A549 (cell line): Measurements from ENCODE around the gene FBXW12. TPM values are rescaled to one million over a fixed set of nuclear protein-coding genes. Genes with fewer than 3 reads are reported as not detected.

Experiments
- ATAC-seq, 2 experiments: fragments of 200-7000 bp in 1 of 2; fragments of >200 bp in 1 of 2; cut with Nextera tagmentation in 1 of 2; cut with Tn5 transposase in 1 of 2; 3 replicates each; pipeline versions ENCODE4 v1.8.0 to v1.9.1; 2018 to 2020; ENCODE audit warnings: mild to moderate bottlenecking in 1 of 2, moderate library complexity in 1 of 2
- CTCF ChIA-PET: fragments of 300-600 bp; sonication (Branson Sonifier 250); formaldehyde crosslinking; extraction: SDS; loops from one replicate; lab custom pipeline; 2021; ENCODE audit warnings: antibody characterized with exemption, inconsistent platforms; lab: Yijun Ruan, JAX
- POLR2A ChIA-PET: fragments of 350-600 bp; formaldehyde crosslinking; extraction: SDS; loops from one replicate; lab custom pipeline; 2021; ENCODE audit warnings: antibody characterized with exemption, inconsistent platforms; lab: Yijun Ruan, JAX
- DNase-seq, 2 experiments: peaks; one replicate each; pipeline versions ENCODE4 v3.0.0 to v3.0.0-alpha.2; 2011 to 2016; ENCODE audit warnings: low read depth in 1 of 2, low spot score in 1 of 2
- FAIRE-seq: peaks from 2 replicates; lab custom pipeline; 2011; peaks lifted over from hg19 to GRCh38; lab: Jason Lieb, UNC
- H3K27ac ChIP-seq, 2 experiments: fragments of >200 bp; sonication (Bioruptor Twin); formaldehyde crosslinking; 3 replicates each; pipeline ENCODE4 v1.5.1; 2016 to 2017
- H3K4me1 ChIP-seq: fragments of >200 bp; sonication (Bioruptor Twin); formaldehyde crosslinking; 3 replicates; pipeline ENCODE4 v1.6.1; 2016
- H3K4me2 ChIP-seq: fragments of >200 bp; sonication (Bioruptor Twin); formaldehyde crosslinking; 3 replicates; pipeline ENCODE4 v1.6.1; 2016
- H3K4me3 ChIP-seq: fragments of >200 bp; sonication (Bioruptor Twin); formaldehyde crosslinking; 3 replicates; pipeline ENCODE4 v1.5.1; 2016
- H3K9me3 ChIP-seq: fragments of >200 bp; sonication (Bioruptor Twin); formaldehyde crosslinking; 3 replicates; pipeline ENCODE4 v1.6.1; 2016
- BHLHE40 ChIP-seq: IDR thresholded peaks from 2 replicates; pipeline ENCODE4 v1.6.1; 2012; ENCODE audit warnings: low read depth, low read length, inconsistent platforms
- CBX8 ChIP-seq: fragments of 200-600 bp; sonication (generic); IDR thresholded peaks from 2 replicates; pipeline ENCODE4 v1.6.1; 2016
- CHD2 ChIP-seq: fragments of 150-350 bp; IDR thresholded peaks from 2 replicates; pipeline ENCODE4 v1.6.1; 2014; ENCODE audit warnings: low read length; ENCODE audit not compliant: partially characterized antibody
- CHD4 ChIP-seq: fragments of 200-600 bp; sonication (generic); IDR thresholded peaks from 2 replicates; pipeline ENCODE4 v1.6.1; 2016; ENCODE audit warnings: antibody characterized with exemption, mild to moderate bottlenecking, borderline replicate concordance
- CTCF ChIP-seq: fragments of >200 bp; sonication (Bioruptor Twin); formaldehyde crosslinking; IDR thresholded peaks from 3 replicates; pipeline ENCODE4 v1.5.1; 2016
- EHF ChIP-seq: fragments of 250-450 bp; sonication (Bioruptor Pico); IDR thresholded peaks from 2 replicates; pipeline ENCODE4 v1.5.0; 2020; ENCODE audit warnings: mild to moderate bottlenecking
- ELK1 ChIP-seq: fragments of 150-350 bp; IDR thresholded peaks from 2 replicates; pipeline ENCODE4 v1.6.1; 2014; ENCODE audit warnings: low read depth, mild to moderate bottlenecking, low read length
- EP300 ChIP-seq, 2 experiments: fragments of >200 bp; sonication (Bioruptor Twin); formaldehyde crosslinking; IDR thresholded peaks; 2 replicates in 1 of 2; 3 replicates in 1 of 2; pipeline ENCODE4 v1.6.1; 2016 to 2017
- ESRRA ChIP-seq: fragments of 150-350 bp; IDR thresholded peaks from 2 replicates; pipeline ENCODE4 v1.6.1; 2014; ENCODE audit warnings: mild to moderate bottlenecking, low read length, borderline replicate concordance
- FOXS1 ChIP-seq: fragments of 250-450 bp; sonication (Bioruptor Pico); IDR thresholded peaks from 2 replicates; pipeline ENCODE4 v1.5.0; 2020; ENCODE audit warnings: mild to moderate bottlenecking, moderate library complexity
- GATA3 ChIP-seq: IDR thresholded peaks from 2 replicates; pipeline ENCODE4 v1.6.1; 2012; ENCODE audit warnings: borderline replicate concordance
- HDAC2 ChIP-seq: fragments of 200-600 bp; sonication (generic); IDR thresholded peaks from 2 replicates; pipeline ENCODE4 v1.6.1; 2016
- HOXA7 ChIP-seq: fragments of 250-450 bp; sonication (Bioruptor Pico); IDR thresholded peaks from 2 replicates; pipeline ENCODE4 v1.5.0; 2020; ENCODE audit warnings: mild to moderate bottlenecking, moderate library complexity
- HOXB5 ChIP-seq: fragments of 250-450 bp; sonication (Bioruptor Pico); IDR thresholded peaks from 2 replicates; pipeline ENCODE4 v1.5.0; 2020; ENCODE audit warnings: mild to moderate bottlenecking, moderate library complexity
- KDM5A ChIP-seq: fragments of 200-600 bp; sonication (generic); IDR thresholded peaks from 2 replicates; pipeline ENCODE4 v1.6.1; 2016; ENCODE audit warnings: antibody characterized with exemption, mild to moderate bottlenecking
- MAFK ChIP-seq: fragments of 450-650 bp; IDR thresholded peaks from 2 replicates; pipeline ENCODE4 v1.6.1; 2014; ENCODE audit not compliant: partially characterized antibody
- MAZ ChIP-seq: fragments of 150-350 bp; IDR thresholded peaks from 2 replicates; pipeline ENCODE4 v1.6.1; 2014; ENCODE audit warnings: antibody characterized with exemption, low read depth, low read length, borderline replicate concordance
- MYC ChIP-seq: IDR thresholded peaks from 2 replicates; pipeline ENCODE4 v1.6.1; 2012; ENCODE audit warnings: mild to moderate bottlenecking, inconsistent platforms, low read length, improper control_type of control experiment, borderline replicate concordance
- NFE2L2 ChIP-seq: fragments of 150-350 bp; conservative IDR thresholded peaks from 2 replicates; pipeline ENCODE4 v1.6.1; 2014; ENCODE audit warnings: low read length
- POLR2A ChIP-seq: IDR thresholded peaks from 2 replicates; pipeline ENCODE4 v1.6.1; 2012; ENCODE audit warnings: mild to moderate bottlenecking, low read length
- RAD21 ChIP-seq, 2 experiments: fragments of >200 bp in 1 of 2; sonication (Bioruptor Twin) in 1 of 2; formaldehyde crosslinking in 1 of 2; IDR thresholded peaks in 1 of 2; conservative IDR thresholded peaks in 1 of 2; 2 replicates in 1 of 2; 3 replicates in 1 of 2; pipeline ENCODE4 v1.6.1; 2012 to 2018; ENCODE audit warnings: inconsistent platforms in 1 of 2
- RCOR1 ChIP-seq: fragments of 150-350 bp; IDR thresholded peaks from 2 replicates; pipeline ENCODE4 v1.6.1; 2014; ENCODE audit warnings: antibody characterized with exemption, low read length, low read depth
- REST ChIP-seq: fragments of 200-600 bp; sonication (generic); IDR thresholded peaks from 2 replicates; pipeline ENCODE4 v1.6.1; 2016; ENCODE audit warnings: antibody characterized with exemption, mild to moderate bottlenecking, moderate library complexity
- RFX5 ChIP-seq: fragments of 450-650 bp; IDR thresholded peaks from 2 replicates; pipeline ENCODE4 v1.7.1; 2014; ENCODE audit warnings: antibody characterized with exemption, mild to moderate bottlenecking, moderate library complexity
- SMC3 ChIP-seq: fragments of >200 bp; sonication (Bioruptor Twin); formaldehyde crosslinking; IDR thresholded peaks from 3 replicates; pipeline ENCODE4 v1.6.1; 2018; ENCODE audit warnings: inconsistent platforms
- SREBF2 ChIP-seq: fragments of 450-650 bp; IDR thresholded peaks from 2 replicates; pipeline ENCODE4 v1.6.1; 2014; ENCODE audit warnings: mild to moderate bottlenecking, moderate library complexity
- ZNF302 ChIP-seq: fragments of 250-450 bp; sonication (Bioruptor Pico); IDR thresholded peaks from 2 replicates; pipeline ENCODE4 v1.9.0; 2021; ENCODE audit warnings: inconsistent platforms, mild to moderate bottlenecking, moderate library complexity
- ZSCAN20 ChIP-seq: fragments of 250-450 bp; sonication (Bioruptor Pico); IDR thresholded peaks from 2 replicates; pipeline ENCODE4 v1.8.0; 2022; ENCODE audit warnings: mild to moderate bottlenecking, moderate library complexity
- WGBS: methylation state at CpG from one replicate; pipeline ENCODE4 v1.1.6; 2017; ENCODE audit errors: missing lambda C conversion rate; 5-methylcytosine and 5-hydroxymethylcytosine counted together
- polyA plus RNA-seq, 4 experiments: library from polyadenylated mRNA; depleted of rRNA in 3 of 4; stranded (reverse); fragments of >200 nt; fragmentation: RNase III in 1 of 4; extraction: RNeasy Plus Mini Kit Qiagen cat#74134 plus additional on column Dnase treatment in 1 of 4; gene quantifications; 2 replicates in 3 of 4; 3 replicates in 1 of 4; pipeline ENCODE4 v1.2.3, GENCODE V29; 2011 to 2017
- TF ChIP-seq, protein P1 (sequence below): IDR thresholded peaks from 2 replicates; pipeline ENCODE4 v1.6.1; 2012
- TF ChIP-seq, protein P2 (sequence below): IDR thresholded peaks from 2 replicates; pipeline ENCODE4 v1.6.1; 2012

FBXW12 gene
- polyA plus RNA-seq, 2 of the 4 experiments (the other 2 are of a cell fraction), result not detected

DNA sequence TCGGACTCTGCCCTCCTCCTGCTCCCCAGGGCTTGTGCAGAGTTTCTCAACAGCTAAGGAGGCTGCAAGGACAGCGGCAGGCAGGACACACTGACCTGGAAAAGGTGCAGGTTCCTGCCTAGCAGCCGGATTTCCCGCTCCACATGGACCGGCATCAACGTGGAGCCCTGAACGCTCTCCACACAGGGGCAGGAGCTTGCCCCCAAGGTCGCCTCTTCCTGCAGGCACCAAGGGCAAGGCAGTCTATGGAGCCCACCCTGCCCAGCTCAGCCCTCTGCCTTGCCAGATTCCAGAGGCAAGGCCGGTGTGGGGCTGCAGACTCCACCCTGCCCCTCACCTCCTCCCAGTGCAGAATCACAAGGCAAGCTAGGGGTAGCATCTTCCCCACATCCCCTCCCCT lies 47.1 kb downstream of the FBXW12 start:
- Histone ChIP-seq H3K9me3 (no peaks in the 10 kb centered on the region), H3K4me2 (no peak overlapping the region), H3K4me1 (no peaks in the 10 kb centered on the region), H3K4me3 (no peak overlapping the region), H3K27ac (no peak overlapping the region)
- FAIRE-seq, result no peak
- no peak for DNase-seq
- TF ChIP-seq SMC3, result no peak
- TF ChIP-seq, protein P1, sequence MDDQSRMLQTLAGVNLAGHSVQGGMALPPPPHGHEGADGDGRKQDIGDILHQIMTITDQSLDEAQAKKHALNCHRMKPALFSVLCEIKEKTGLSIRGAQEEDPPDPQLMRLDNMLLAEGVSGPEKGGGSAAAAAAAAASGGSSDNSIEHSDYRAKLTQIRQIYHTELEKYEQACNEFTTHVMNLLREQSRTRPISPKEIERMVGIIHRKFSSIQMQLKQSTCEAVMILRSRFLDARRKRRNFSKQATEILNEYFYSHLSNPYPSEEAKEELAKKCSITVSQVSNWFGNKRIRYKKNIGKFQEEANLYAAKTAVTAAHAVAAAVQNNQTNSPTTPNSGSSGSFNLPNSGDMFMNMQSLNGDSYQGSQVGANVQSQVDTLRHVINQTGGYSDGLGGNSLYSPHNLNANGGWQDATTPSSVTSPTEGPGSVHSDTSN, result no peak
- TF ChIP-seq ELK1, result no peak
- no peak for TF ChIP-seq CBX8
- TF ChIP-seq CHD2, result no peak
- TF ChIP-seq BHLHE40, result no peak
- no peak for TF ChIP-seq RFX5
- TF ChIP-seq HOXB5 (CRISPR knock-in tag), result no peak
- no peak for TF ChIP-seq EP300 (IDR thresholded peaks at IDR 0.05)
- no peak for TF ChIP-seq KDM5A
- no peak for TF ChIP-seq ZNF302 (CRISPR knock-in tag)
- no peak for TF ChIP-seq CTCF
- no peak for TF ChIP-seq ZSCAN20 (CRISPR knock-in tag)
- no peak for TF ChIP-seq EHF
- no peak for TF ChIP-seq GATA3
- no peak for TF ChIP-seq SREBF2
- TF ChIP-seq, protein P2, sequence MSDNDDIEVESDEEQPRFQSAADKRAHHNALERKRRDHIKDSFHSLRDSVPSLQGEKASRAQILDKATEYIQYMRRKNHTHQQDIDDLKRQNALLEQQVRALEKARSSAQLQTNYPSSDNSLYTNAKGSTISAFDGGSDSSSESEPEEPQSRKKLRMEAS, result no peak
- WGBS, result 100% methylated on average over 1 of the region's 9 CpGs
- no peak for ATAC-seq
- ChIA-PET CTCF (interaction anchor here (0.6 to 31.5 kb wide), 3 partner anchors 12 to 225 kb away, joined by 3 to 488 read pairs (median 4); partner anchors contain the start of gene PLXNB1), POLR2A (no interaction called here)

DNA sequence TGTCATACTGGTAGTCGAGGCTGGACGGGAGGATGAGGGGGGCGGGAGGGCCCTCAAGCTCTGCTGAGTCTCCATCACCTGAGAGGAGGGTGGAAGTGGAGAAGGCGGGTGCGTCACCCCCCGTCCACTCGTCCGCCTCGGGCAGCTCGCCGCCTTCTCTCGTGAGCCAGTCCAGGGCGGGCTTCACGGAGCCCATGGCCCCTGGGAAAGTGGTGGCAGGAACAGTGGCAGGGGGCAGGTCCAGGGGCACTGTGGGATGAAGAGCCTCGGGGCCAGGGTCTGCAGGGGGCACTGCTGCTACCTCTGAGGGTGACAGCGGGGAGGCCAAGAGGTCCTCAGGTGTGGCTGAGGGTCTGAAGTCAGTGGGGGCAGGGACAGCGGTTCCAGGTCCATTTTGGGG lies 47.6 kb downstream of the FBXW12 start:
- ChIA-PET POLR2A (no interaction called here), CTCF (interaction anchor here (1.4 to 31.5 kb wide), 2 partner anchors 12 to 225 kb away, joined by 4 to 488 read pairs; partner anchors contain the start of gene PLXNB1)

More for the DNA sequence above, 47.6 kb downstream of the FBXW12 start:
- Histone ChIP-seq H3K4me2 (no peak overlapping the region), H3K9me3 (no peaks in the 10 kb centered on the region), H3K4me3 (no peak overlapping the region), H3K4me1 (no peaks in the 10 kb centered on the region), H3K27ac (no peak overlapping the region)
- TF ChIP-seq MAFK (no peak), CHD2 (no peak), CHD4 (no peak), MYC (no peak), HDAC2 (no peak), HOXB5 (CRISPR knock-in tag) (no peak), CBX8 (no peak), REST (no peak), MAZ (no peak), ESRRA (no peak), FOXS1 (CRISPR knock-in tag) (no peak), RCOR1 (no peak), POLR2A (no peak), NFE2L2 (no peak), HOXA7 (CRISPR knock-in tag) (no peak), RAD21 (conservative IDR thresholded peaks at IDR 0.05 in 1 of 2, IDR thresholded peaks at IDR 0.05 in 1 of 2) (no peak)
- TF ChIP-seq, protein P2, result no peak
- DNase-seq (no peak), FAIRE-seq (no peak), ATAC-seq (no peak)
- WGBS, result 94% methylated on average over 13 of the region's 17 CpGs
